CD4-positive, CD25-positive, alpha-beta regulatory T cell (primary cell): ENCODE measurements around the gene PTPRN2. TPM values are rescaled to one million over a fixed set of nuclear protein-coding genes. Genes with fewer than 3 reads are reported as not detected.
"Not testable (repeated sequence)": the region's sequence is repeated elsewhere in the genome, so short reads cannot be mapped to it uniquely, and the experiment has no call there.

ENCODE experiments used
- ATAC-seq, 2 donors: fragments of 150-1000 bp; cut with Tn5 transposase; one replicate each; pipeline ENCODE4 v1.10.0; 2021; ENCODE audit warnings: low read depth in 2 of 2, moderate number of reproducible peaks in 2 of 2, moderate library complexity in 1 of 2
- DNase-seq, 3 donors: peaks; one replicate each; pipeline versions ENCODE4 v3.0.0 to v3.0.0-alpha.2; 2012 to 2022; ENCODE audit warnings: mixed read lengths in 1 of 3
- H3K27ac ChIP-seq: one replicate; pipeline ENCODE4 v1.7.0; 2013; ENCODE audit warnings: mild to moderate bottlenecking, low read length; ENCODE audit not compliant: insufficient read depth, poor library complexity, severe bottlenecking
- H3K27me3 ChIP-seq: one replicate; pipeline ENCODE4 v1.7.0; 2013; ENCODE audit warnings: low read length; ENCODE audit not compliant: control insufficient read depth, insufficient read depth
- H3K36me3 ChIP-seq: one replicate; pipeline ENCODE4 v1.7.0; 2013; ENCODE audit warnings: mild to moderate bottlenecking, low read length, moderate library complexity; ENCODE audit not compliant: control insufficient read depth, insufficient read depth
- H3K4me1 ChIP-seq: 2 replicates; pipeline ENCODE4 v1.7.0; 2013; ENCODE audit warnings: mild to moderate bottlenecking, low read length; ENCODE audit not compliant: insufficient read depth, control insufficient read depth, poor library complexity, severe bottlenecking
- H3K4me3 ChIP-seq: one replicate; pipeline ENCODE4 v1.7.0; 2013; ENCODE audit warnings: low read depth, mild to moderate bottlenecking, low read length, moderate library complexity
- H3K9me3 ChIP-seq, 2 experiments: 1 replicate in 1 of 2; 2 replicates in 1 of 2; pipeline ENCODE4 v1.7.0; 2013; ENCODE audit warnings: low read length in 2 of 2, mild to moderate bottlenecking in 1 of 2, moderate library complexity in 1 of 2; ENCODE audit not compliant: control insufficient read depth in 2 of 2
- H3K27ac Mint-ChIP-seq, 3 donors: one replicate each; pipeline ENCODE4 v1.8.0; 2020 to 2022; ENCODE audit warnings: mild to moderate bottlenecking in 3 of 3, mixed read lengths in 3 of 3, moderate library complexity in 2 of 3
- H3K27me3 Mint-ChIP-seq: one replicate; pipeline ENCODE4 v1.8.0; 2022; ENCODE audit warnings: mild to moderate bottlenecking, mixed read lengths
- H3K36me3 Mint-ChIP-seq: one replicate; pipeline ENCODE4 v1.8.0; 2020; ENCODE audit warnings: mixed read lengths
- H3K4me1 Mint-ChIP-seq, 4 donors: one replicate each; pipeline ENCODE4 v1.8.0; 2020 to 2022; ENCODE audit warnings: mixed read lengths in 4 of 4, mild to moderate bottlenecking in 1 of 4
- H3K4me3 Mint-ChIP-seq, 4 donors: one replicate each; pipeline ENCODE4 v1.8.0; 2020 to 2022; ENCODE audit warnings: mild to moderate bottlenecking in 4 of 4, mixed read lengths in 4 of 4, moderate library complexity in 3 of 4
- H3K9me3 Mint-ChIP-seq, 7 donors: one replicate each; pipeline ENCODE4 v1.8.0; 2020 to 2022; ENCODE audit warnings: mixed read lengths in 7 of 7, mild to moderate bottlenecking in 3 of 7, moderate library complexity in 2 of 7
- polyA plus RNA-seq, 4 donors: library from polyadenylated mRNA; unstranded; fragments of 300-500 nt; fragmentation: Illumina TruSeq; gene quantifications; one replicate each; pipeline ENCODE4 v1.2.3, GENCODE V29; 2021
- total RNA-seq: library from RNA; stranded (reverse); gene quantifications from one replicate; pipeline ENCODE4 v1.2.3, GENCODE V29; 2022

Gene PTPRN2
- total and polyA plus RNA-seq, 5 donors from 2014 or later: 1.6 to 4.7 (median 2.7) TPM

GRCh38 chr7:157494506-157495176 lies 1093.0 kb downstream of the PTPRN2 start:
- H3K4me1 ChIP-seq: peaks cover 27% of the 10 kb centered on the region
- Mint-ChIP-seq H3K27me3 (peaks cover 5% of the 10 kb centered on the region), H3K36me3 (no peaks in the 10 kb centered on the region), H3K4me1 (peaks cover 15 to 62% (median 30%) of the 10 kb centered on the region in 4 donors), H3K9me3 (peaks cover 0 to 5% (median 2%) of the 10 kb centered on the region in 7 donors), H3K4me3 (peak overlapping the region in 1 of 4 donors; percentile 0), H3K27ac (peak overlapping the region in 2 of 3 donors; percentile 48 to 84)
- DNase-seq: no peak
- H3K9me3 ChIP-seq: peaks cover 3 to 4% of the 10 kb centered on the region in 2 experiments
- no peak overlapping the region for H3K27ac ChIP-seq
- no peaks in the 10 kb centered on the region for H3K36me3 ChIP-seq
- H3K27me3 ChIP-seq: no peaks in the 10 kb centered on the region
- no peak overlapping the region for H3K4me3 ChIP-seq
- ATAC-seq: no peak

DNA sequence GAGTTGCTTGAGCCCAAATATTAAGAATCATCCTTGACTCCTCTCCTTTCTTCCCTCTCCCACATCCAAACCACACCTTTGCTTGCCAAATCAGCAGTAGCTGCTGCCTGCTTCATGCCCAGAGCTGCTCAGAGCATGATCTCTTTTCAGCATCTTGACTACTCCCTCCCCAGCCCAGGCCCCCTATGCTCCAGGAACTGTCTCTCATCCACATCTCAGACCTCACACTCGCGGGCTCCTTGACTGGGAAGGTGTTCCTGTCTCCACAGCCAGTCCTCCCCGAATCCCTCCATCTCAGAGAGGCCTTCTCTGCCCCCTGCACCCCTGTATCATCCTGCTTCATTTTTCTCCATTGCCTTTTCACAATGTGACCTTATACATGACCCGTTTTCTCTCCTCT lies 1093.8 kb downstream of the PTPRN2 start:
- Histone ChIP-seq H3K27me3 (no peaks in the 10 kb centered on the region), H3K27ac (no peak overlapping the region), H3K36me3 (no peaks in the 10 kb centered on the region), H3K9me3 (peaks cover 3 to 4% of the 10 kb centered on the region in 2 experiments), H3K4me1 (peaks cover 29% of the 10 kb centered on the region), H3K4me3 (no peak overlapping the region)
- DNase-seq (no peak), ATAC-seq (no peak)
- peak overlapping the region in 1 of 4 donors; percentile 0 for H3K4me3 Mint-ChIP-seq
- H3K36me3 Mint-ChIP-seq: no peaks in the 10 kb centered on the region
- peaks cover 0 to 5% (median 2%) of the 10 kb centered on the region in 7 donors for H3K9me3 Mint-ChIP-seq
- H3K27ac Mint-ChIP-seq: peak overlapping the region in 2 of 3 donors; percentile 56 to 84
- H3K27me3 Mint-ChIP-seq: peaks cover 5% of the 10 kb centered on the region
- peaks cover 15 to 67% (median 30%) of the 10 kb centered on the region in 4 donors for H3K4me1 Mint-ChIP-seq

GRCh38 chr7:157493017-157493416 lies 1094.6 kb downstream of the PTPRN2 start:
- H3K4me3 ChIP-seq: no peak overlapping the region
- peaks cover 0 to 5% (median 2%) of the 10 kb centered on the region in 7 donors for H3K9me3 Mint-ChIP-seq
- H3K4me1 ChIP-seq: peaks cover 29% of the 10 kb centered on the region
- no peak overlapping the region for H3K27ac ChIP-seq
- peaks cover 15 to 68% (median 30%) of the 10 kb centered on the region in 4 donors for H3K4me1 Mint-ChIP-seq
- no peaks in the 10 kb centered on the region for H3K36me3 Mint-ChIP-seq
- ATAC-seq (no peak), DNase-seq (no peak)
- no peak overlapping the region for H3K4me3 Mint-ChIP-seq
- H3K27me3 ChIP-seq: no peaks in the 10 kb centered on the region
- H3K27ac Mint-ChIP-seq: no peak overlapping the region
- no peaks in the 10 kb centered on the region for H3K36me3 ChIP-seq
- H3K27me3 Mint-ChIP-seq: peaks cover 5% of the 10 kb centered on the region
- peaks cover 3 to 4% of the 10 kb centered on the region in 2 experiments for H3K9me3 ChIP-seq

- H3K4me1 Mint-ChIP-seq: peaks cover 15 to 61% (median 32%) of the 10 kb centered on the region in 4 donors
- H3K36me3 Mint-ChIP-seq: no peaks in the 10 kb centered on the region
- DNase-seq: peak in 2 of 3 donors; percentile 70 to 84
- peak overlapping the region; percentile 29 to 74 (median 58) for H3K4me3 Mint-ChIP-seq
- Histone ChIP-seq H3K9me3 (peaks cover 3 to 4% of the 10 kb centered on the region in 2 experiments), H3K36me3 (no peaks in the 10 kb centered on the region), H3K4me1 (peaks cover 27% of the 10 kb centered on the region), H3K4me3 (peak overlapping the region; percentile 58), H3K27me3 (no peaks in the 10 kb centered on the region), H3K27ac (peak overlapping the region; percentile 30)
- peak overlapping the region; percentile 86 to 94 (median 89) for H3K27ac Mint-ChIP-seq
- peaks cover 5% of the 10 kb centered on the region for H3K27me3 Mint-ChIP-seq
- ATAC-seq: peak; percentile 80 to 85
- peaks cover 0 to 5% (median 2%) of the 10 kb centered on the region in 7 donors for H3K9me3 Mint-ChIP-seq
These were observed 1097.1 kb downstream of the PTPRN2 start for GRCh38 chr7:157490465-157490912.

GRCh38 chr7:157489870-157490269 lies 1097.8 kb downstream of the PTPRN2 start:
- Mint-ChIP-seq H3K27ac (peak overlapping the region in 1 of 3 donors; percentile 89), H3K4me3 (peak overlapping the region in 2 of 4 donors; percentile 64 to 74), H3K4me1 (peaks cover 15 to 62% (median 32%) of the 10 kb centered on the region in 4 donors)
- not testable (repeated sequence) for H3K27me3 ChIP-seq, DNase-seq, H3K36me3 ChIP-seq, H3K9me3 ChIP-seq, ATAC-seq, H3K27me3 Mint-ChIP-seq, H3K36me3 Mint-ChIP-seq, H3K9me3 Mint-ChIP-seq
- Histone ChIP-seq H3K4me3 (peak overlapping the region; percentile 26), H3K27ac (peak overlapping the region; percentile 30), H3K4me1 (peaks cover 23% of the 10 kb centered on the region)

Other genes starting within 250 kb of the PTPRN2 start
- gene NCAPG2, start 117.0 kb upstream of the PTPRN2 start, total RNA-seq: 10.6 TPM
- 1 to 10 TPM; 2.7 to 5.6 (median 3.8) TPM for gene NCAPG2, start 117.0 kb upstream of the PTPRN2 start, polyA plus RNA-seq
- gene ESYT2, start 241.7 kb upstream of the PTPRN2 start, total RNA-seq: 115 TPM
- gene ESYT2, start 241.7 kb upstream of the PTPRN2 start, polyA plus RNA-seq: 10 to 100 TPM; 55.3 to 94.3 (median 64.7) TPM